MM.1S (cell line): ENCODE results near the gene ADD3.

Experiments used
- DNase-seq: peaks from one replicate; pipeline ENCODE4 v3.0.0-alpha.2; 2015
- H2AFZ ChIP-seq: fragments of 300-600 bp; sonication (generic); 2 replicates; pipeline ENCODE4 v1.6.0; 2016; ENCODE audit warnings: antibody characterized with exemption, low read length
- H3F3A ChIP-seq: fragments of 300-600 bp; sonication (generic); 2 replicates; pipeline ENCODE4 v1.6.1; 2016; ENCODE audit warnings: mild to moderate bottlenecking, antibody characterized with exemption, low read length, moderate library complexity, mixed read lengths; ENCODE audit not compliant: insufficient read depth
- H3K27ac ChIP-seq: fragments of 300-600 bp; sonication (generic); 2 replicates; pipeline ENCODE4 v1.5.1; 2016; ENCODE audit warnings: mild to moderate bottlenecking, low read length
- H3K27me3 ChIP-seq: fragments of 300-600 bp; sonication (generic); replicated peaks from 2 replicates; pipeline ENCODE4 v1.6.0; 2016; ENCODE audit warnings: low read length; ENCODE audit not compliant: insufficient read depth
- H3K36me3 ChIP-seq: fragments of 300-600 bp; sonication (generic); replicated peaks from 2 replicates; pipeline ENCODE4 v1.6.1; 2016; ENCODE audit warnings: mild to moderate bottlenecking, low read length, mixed read lengths; ENCODE audit not compliant: insufficient read depth
- H3K4me1 ChIP-seq: fragments of 300-600 bp; sonication (generic); 2 replicates; pipeline ENCODE4 v1.6.1; 2016; ENCODE audit warnings: low read length, mixed read lengths
- H3K4me2 ChIP-seq: fragments of 300-600 bp; sonication (generic); 2 replicates; pipeline ENCODE4 v1.6.0; 2016; ENCODE audit warnings: low read depth, low read length
- H3K4me3 ChIP-seq: fragments of 300-600 bp; sonication (generic); 2 replicates; pipeline ENCODE4 v1.5.1; 2016; ENCODE audit warnings: low read length, mixed read lengths
- H3K79me2 ChIP-seq: fragments of 300-600 bp; sonication (generic); 2 replicates; pipeline ENCODE4 v1.6.1; 2016; ENCODE audit warnings: mixed run types, low read length, mixed read lengths
- H3K9ac ChIP-seq: fragments of 300-600 bp; sonication (generic); 2 replicates; pipeline ENCODE4 v1.6.1; 2016; ENCODE audit warnings: low read length, mixed read lengths
- H3K9me2 ChIP-seq: fragments of 300-600 bp; sonication (generic); replicated peaks from 2 replicates; pipeline ENCODE4 v1.6.1; 2016; ENCODE audit warnings: mild to moderate bottlenecking, low read length, mixed read lengths; ENCODE audit not compliant: insufficient read depth
- H3K9me3 ChIP-seq: fragments of 300-600 bp; sonication (generic); replicated peaks from 2 replicates; pipeline ENCODE4 v1.6.1; 2016; ENCODE audit warnings: mild to moderate bottlenecking, low read length, mixed read lengths; ENCODE audit not compliant: insufficient read depth
- H4K20me1 ChIP-seq: fragments of 300-600 bp; sonication (generic); 2 replicates; pipeline ENCODE4 v1.6.1; 2016; ENCODE audit warnings: mild to moderate bottlenecking, low read length, moderate library complexity, mixed read lengths; ENCODE audit not compliant: insufficient read depth
- CTCF ChIP-seq: fragments of 300-600 bp; sonication (generic); IDR thresholded peaks from 2 replicates; pipeline ENCODE4 v1.5.1; 2016; ENCODE audit warnings: antibody characterized with exemption, low read length, mixed read lengths
- EZH2 ChIP-seq: fragments of 300-600 bp; sonication (generic); optimal IDR thresholded peaks from 2 replicates; pipeline ENCODE3; 2017; ENCODE audit warnings: low read depth, mild to moderate bottlenecking, antibody characterized with exemption, low read length, mixed read lengths
- EZH2phosphoT487 ChIP-seq: fragments of 300-600 bp; sonication (generic); IDR thresholded peaks from 2 replicates; pipeline ENCODE4 v1.6.1; 2018; ENCODE audit warnings: antibody characterized with exemption, low read length

The ADD3 gene

GRCh38 chr10:109967739-109968088, 40.1 kb upstream of the ADD3 start:
- Histone ChIP-seq H3K4me2 (no peak overlapping the region), H4K20me1 (no peaks in the 10 kb centered on the region), H3K9me2 (no peaks in the 10 kb centered on the region), H3K4me3 (no peak overlapping the region), H3K9ac (no peak overlapping the region), H2AFZ (no peak overlapping the region), H3K27ac (no peak overlapping the region), H3K27me3 (no peaks in the 10 kb centered on the region), H3K9me3 (no peaks in the 10 kb centered on the region), H3F3A (no peaks in the 10 kb centered on the region), H3K4me1 (no peaks in the 10 kb centered on the region), H3K79me2 (no peaks in the 10 kb centered on the region), H3K36me3 (no peaks in the 10 kb centered on the region)
- no peak for DNase-seq
- TF ChIP-seq CTCF (no peak), EZH2 (no peak), EZH2phosphoT487 (no peak)

- Histone ChIP-seq H3F3A (no peaks in the 10 kb centered on the region), H3K4me1 (no peaks in the 10 kb centered on the region), H3K79me2 (no peaks in the 10 kb centered on the region), H3K9ac (no peak overlapping the region), H3K27ac (no peak overlapping the region), H3K9me2 (no peaks in the 10 kb centered on the region), H3K4me2 (no peak overlapping the region), H3K36me3 (no peaks in the 10 kb centered on the region), H3K9me3 (no peaks in the 10 kb centered on the region), H3K4me3 (no peak overlapping the region), H4K20me1 (no peaks in the 10 kb centered on the region), H2AFZ (no peak overlapping the region), H3K27me3 (no peaks in the 10 kb centered on the region)
- DNase-seq, result no peak
- TF ChIP-seq EZH2, result no peak
- no peak for TF ChIP-seq CTCF
- no peak for TF ChIP-seq EZH2phosphoT487
These were observed 38.6 kb upstream of the ADD3 start for GRCh38 chr10:109968953-109969759.

- Histone ChIP-seq H3K9me2 (no peaks in the 10 kb centered on the region), H3K4me2 (no peak overlapping the region), H2AFZ (no peak overlapping the region), H3K79me2 (no peaks in the 10 kb centered on the region), H3K9me3 (no peaks in the 10 kb centered on the region), H3F3A (no peaks in the 10 kb centered on the region), H3K36me3 (no peaks in the 10 kb centered on the region), H3K4me3 (no peak overlapping the region), H3K27ac (no peak overlapping the region), H3K4me1 (no peaks in the 10 kb centered on the region), H3K27me3 (no peaks in the 10 kb centered on the region), H4K20me1 (no peaks in the 10 kb centered on the region), H3K9ac (no peak overlapping the region)
- TF ChIP-seq EZH2phosphoT487 (no peak), CTCF (no peak), EZH2 (no peak)
- no peak for DNase-seq
These were observed 37.9 kb upstream of the ADD3 start for GRCh38 chr10:109969760-109970346.
